22Rv1 (cell line): ENCODE results near the gene CDH15.

Experiments used
- ZFX ChIP-seq: fragments of 450-650 bp; IDR thresholded peaks from 2 replicates; pipeline ENCODE4 v1.6.1; 2017; ENCODE audit warnings: antibody characterized with exemption, borderline replicate concordance
- TF ChIP-seq, protein P1 (sequence below): fragments of 450-650 bp; IDR thresholded peaks from 2 replicates; pipeline ENCODE4 v1.5.1; 2017; ENCODE audit warnings: mild to moderate bottlenecking

DNA sequence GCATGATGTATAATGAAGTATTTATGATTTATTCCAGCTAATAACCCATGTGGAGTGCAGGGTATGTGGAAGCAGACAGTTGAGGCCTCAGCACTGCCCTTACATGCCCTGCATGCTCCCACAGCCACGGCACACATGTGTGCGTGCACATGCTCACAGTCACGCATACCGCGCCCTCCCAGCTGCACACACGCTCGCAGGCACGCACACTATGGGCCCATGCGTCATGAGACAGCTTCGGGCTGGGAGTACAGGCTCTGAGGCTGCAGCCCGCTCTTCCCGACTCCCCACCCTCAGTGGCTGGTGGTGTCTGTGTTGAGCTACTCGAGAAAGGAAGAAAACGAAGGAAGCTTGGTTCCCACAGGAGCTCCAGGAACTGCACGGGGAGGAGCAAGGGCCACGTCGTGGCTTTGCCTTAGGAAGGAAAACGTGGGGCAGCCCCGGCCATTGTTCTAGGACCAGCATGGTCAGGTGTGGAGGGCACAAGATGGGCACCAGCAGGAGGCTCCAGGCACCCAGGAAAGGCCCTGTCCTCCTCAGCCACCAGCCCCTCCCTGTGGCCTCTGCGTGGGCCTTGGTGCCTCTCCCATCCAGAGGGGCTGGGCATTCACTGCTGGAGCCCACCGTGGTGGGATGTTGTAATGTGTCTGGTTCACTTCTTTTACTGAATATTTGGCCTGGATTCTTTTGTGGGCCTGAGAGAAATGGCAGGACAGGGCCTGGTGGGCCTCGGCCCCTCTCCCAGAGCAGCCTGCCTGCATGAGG is 27.5 kb upstream of the CDH15 start:
- TF ChIP-seq, protein P1, sequence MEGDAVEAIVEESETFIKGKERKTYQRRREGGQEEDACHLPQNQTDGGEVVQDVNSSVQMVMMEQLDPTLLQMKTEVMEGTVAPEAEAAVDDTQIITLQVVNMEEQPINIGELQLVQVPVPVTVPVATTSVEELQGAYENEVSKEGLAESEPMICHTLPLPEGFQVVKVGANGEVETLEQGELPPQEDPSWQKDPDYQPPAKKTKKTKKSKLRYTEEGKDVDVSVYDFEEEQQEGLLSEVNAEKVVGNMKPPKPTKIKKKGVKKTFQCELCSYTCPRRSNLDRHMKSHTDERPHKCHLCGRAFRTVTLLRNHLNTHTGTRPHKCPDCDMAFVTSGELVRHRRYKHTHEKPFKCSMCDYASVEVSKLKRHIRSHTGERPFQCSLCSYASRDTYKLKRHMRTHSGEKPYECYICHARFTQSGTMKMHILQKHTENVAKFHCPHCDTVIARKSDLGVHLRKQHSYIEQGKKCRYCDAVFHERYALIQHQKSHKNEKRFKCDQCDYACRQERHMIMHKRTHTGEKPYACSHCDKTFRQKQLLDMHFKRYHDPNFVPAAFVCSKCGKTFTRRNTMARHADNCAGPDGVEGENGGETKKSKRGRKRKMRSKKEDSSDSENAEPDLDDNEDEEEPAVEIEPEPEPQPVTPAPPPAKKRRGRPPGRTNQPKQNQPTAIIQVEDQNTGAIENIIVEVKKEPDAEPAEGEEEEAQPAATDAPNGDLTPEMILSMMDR: no peak
- no peak for TF ChIP-seq ZFX
